K562 (cell line): ENCODE measurements around the gene VGLL3.

ENCODE experiments used
- CEBPZ ChIP-seq: fragments of 150-350 bp; IDR thresholded peaks from 2 replicates; pipeline ENCODE4 v1.6.1; 2014; ENCODE audit warnings: low read depth, mild to moderate bottlenecking, low read length, borderline replicate concordance
- TBL1XR1 ChIP-seq, 2 experiments: IDR thresholded peaks; 2 replicates each; pipeline ENCODE4 v1.6.1; 2012; ENCODE audit warnings: improper control_type of control experiment in 2 of 2, low read length in 2 of 2, mild to moderate bottlenecking in 1 of 2

GRCh38 chr3:87002346-87002745, 11.4 kb upstream of the VGLL3 start:
- TF ChIP-seq TBL1XR1 (IDR thresholded peaks at IDR 0.05; ENCODE audit: low read length in 2 of 2), result no peak
- TF ChIP-seq CEBPZ, result no peak
